K562 (cell line): ENCODE results near the gene ERMP1. TPM values are rescaled to one million over a fixed set of nuclear protein-coding genes. Genes with fewer than 3 reads are reported as not detected.

Experiments used
- ATAC-seq: fragments of 200-7000 bp; cut with Tn5 transposase; 3 replicates; pipeline ENCODE4 v1.9.1; 2020; ENCODE audit warnings: moderate library complexity
- BruUV-seq: library from RNA; stranded (reverse); fragments of 400-500 nt; replicated peaks from 2 replicates; lab custom pipeline; 2021; lab: Mats Ljungman, UMichigan
- CTCF ChIA-PET: fragments of 300-600 bp; formaldehyde crosslinking; extraction: SDS; loops from one replicate; lab custom pipeline; 2021; ENCODE audit warnings: low intra/inter-chr PET ratio; lab: Yijun Ruan, JAX
- POLR2A ChIA-PET: fragments of 300-600, 350-650 bp; sonication (Branson Sonifier 250); formaldehyde crosslinking; extraction: SDS; loops from one replicate; lab custom pipeline; 2021; ENCODE audit warnings: antibody characterized with exemption, inconsistent platforms; lab: Yijun Ruan, JAX
- DNase-seq, 4 experiments: peaks; one replicate each; pipeline versions ENCODE4 v3.0.0 to v3.0.0-alpha.2; 2011 to 2018; ENCODE audit warnings: low spot score in 3 of 4, mixed read lengths in 3 of 4; ENCODE audit errors: extremely low read depth in 1 of 4
- FAIRE-seq: peaks from 2 replicates; lab custom pipeline; 2011; peaks lifted over from hg19 to GRCh38; lab: Jason Lieb, UNC
- H2AFZ ChIP-seq: 2 replicates; pipeline ENCODE4 v1.6.0; 2011; ENCODE audit warnings: low read depth, low read length, control low read depth, inconsistent platforms
- H3K27ac ChIP-seq: fragments of 200-600 bp; 3 replicates; pipeline ENCODE4 v1.8.0; 2011; ENCODE audit warnings: low read depth, mild to moderate bottlenecking, control low read depth, inconsistent platforms, low read length, moderate library complexity, mixed read lengths; ENCODE audit errors: extremely low read depth
- H3K27me3 ChIP-seq, 2 experiments: fragments of 300-600 bp in 1 of 2; 2 replicates in 1 of 2; 3 replicates in 1 of 2; pipeline versions ENCODE4 v1.6.0 to v1.8.0; 2011; ENCODE audit warnings: inconsistent platforms in 2 of 2, low read length in 2 of 2, mild to moderate bottlenecking in 1 of 2, mixed read lengths in 1 of 2, moderate library complexity in 1 of 2; ENCODE audit not compliant: control insufficient read depth in 2 of 2, insufficient read depth in 2 of 2
- H3K36me3 ChIP-seq: fragments of 300-600 bp; 3 replicates; pipeline ENCODE4 v1.8.0; 2011; ENCODE audit warnings: mild to moderate bottlenecking, low read length, inconsistent platforms; ENCODE audit not compliant: control insufficient read depth, insufficient read depth
- H3K4me1 ChIP-seq, 2 experiments: fragments of 200-600 bp in 1 of 2; replicated peaks in 1 of 2; 2 replicates in 1 of 2; 3 replicates in 1 of 2; pipeline versions ENCODE4 v1.5.1 to v1.8.0; 2011; ENCODE audit warnings: inconsistent platforms in 2 of 2, low read length in 2 of 2, mild to moderate bottlenecking in 1 of 2, mixed read lengths in 1 of 2, moderate library complexity in 1 of 2; ENCODE audit not compliant: control insufficient read depth in 2 of 2, insufficient read depth in 2 of 2
- H3K4me2 ChIP-seq: 2 replicates; pipeline ENCODE4 v1.6.1; 2011; ENCODE audit warnings: low read length, control low read depth, inconsistent platforms, mixed read lengths; ENCODE audit not compliant: insufficient read depth
- H3K4me3 ChIP-seq: fragments of 200-600 bp; sonication (generic), shearing (Covaris generic); 2 replicates; pipeline ENCODE4 v1.5.1; 2016; ENCODE audit warnings: control low read depth, inconsistent platforms
- H3K79me2 ChIP-seq: fragments of 200-600 bp; 3 replicates; pipeline ENCODE4 v1.8.0; 2011; ENCODE audit warnings: low read length, inconsistent platforms; ENCODE audit not compliant: control insufficient read depth, insufficient read depth
- H3K9ac ChIP-seq, 2 experiments: 2 replicates each; pipeline versions ENCODE4 v1.6.0 to v1.6.1; 2011; ENCODE audit warnings: low read depth in 2 of 2, low read length in 2 of 2, control low read depth in 1 of 2, inconsistent platforms in 1 of 2, mild to moderate bottlenecking in 1 of 2, mixed read lengths in 1 of 2; ENCODE audit not compliant: insufficient read depth in 1 of 2
- H3K9me1 ChIP-seq: one replicate; pipeline ENCODE4 v1.6.0; 2011; ENCODE audit warnings: inconsistent platforms, mild to moderate bottlenecking, low read length, moderate library complexity; ENCODE audit not compliant: control insufficient read depth, insufficient read depth
- H3K9me3 ChIP-seq: replicated peaks from 2 replicates; pipeline ENCODE4 v1.5.1; 2011; ENCODE audit warnings: low read depth, low read length, inconsistent platforms; ENCODE audit not compliant: control insufficient read depth, insufficient read depth
- H4K20me1 ChIP-seq: replicated peaks from 2 replicates; pipeline ENCODE4 v1.6.1; 2011; ENCODE audit warnings: low read length, inconsistent platforms, mixed read lengths; ENCODE audit not compliant: control insufficient read depth, insufficient read depth
- MAZ ChIP-seq, 2 experiments: fragments of 450-650 bp in 1 of 2; sonication (generic) in 1 of 2; formaldehyde crosslinking; IDR thresholded peaks in 1 of 2; conservative IDR thresholded peaks in 1 of 2; 2 replicates each; pipeline versions ENCODE4 v1.4.0 to v1.5.0; 2020; ENCODE audit warnings: mild to moderate bottlenecking in 1 of 2, missing genetic modification reagents in 1 of 2
- OTX1 ChIP-seq: fragments of 450-650 bp; formaldehyde crosslinking; IDR thresholded peaks from 2 replicates; pipeline ENCODE4 v1.4.0; 2022; ENCODE audit warnings: mild to moderate bottlenecking
- ZNF12 ChIP-seq: sonication (generic); formaldehyde crosslinking; IDR thresholded peaks from 2 replicates; pipeline ENCODE4 v1.4.0; 2020; ENCODE audit warnings: mild to moderate bottlenecking, missing genetic modification reagents
- WGBS: fragments of 100-300 bp; shearing (Covaris generic); methylation state at CpG from one replicate; pipeline ENCODE4 v1.1.6; 2016; ENCODE audit warnings: low coverage, mixed read lengths; ENCODE audit not compliant: insufficient coverage; ENCODE audit errors: missing lambda C conversion rate; 5-methylcytosine and 5-hydroxymethylcytosine counted together
- in situ Hi-C: fragments of 300-500 bp; cut with MboI; formaldehyde crosslinking; loops from 4 replicates; pipeline ENCODE4 v1.15.0; 2018; ENCODE audit warnings: inconsistent platforms, mixed read lengths
- intact Hi-C: fragments of 100-400 bp; cut with micrococcal nuclease; formaldehyde crosslinking; loops from 2 replicates; pipeline ENCODE4 v1.14.2; 2022
- polyA plus RNA-seq, 8 experiments: library from polyadenylated mRNA; depleted of rRNA in 4 of 8; stranded (reverse) in 5 of 8; unstranded in 3 of 8; fragments of >200 nt; fragmentation: Nextera tagmentation in 2 of 8; fragmentation: Illumina TruSeq in 1 of 8; extraction: Ambion mirVana in 2 of 8; extraction: Trizol in 1 of 8; gene quantifications; 2 replicates each; pipeline versions ENCODE4 v1.2.1 to v1.2.3, GENCODE V29; 2011 to 2014; ENCODE audit warnings: inconsistent platforms in 1 of 8, missing spikeins in 1 of 8
- total RNA-seq, 7 experiments: library from RNA; depleted of rRNA in 6 of 7; stranded (reverse); fragments of >200 nt in 6 of 7; fragmentation: Illumina TruSeq in 2 of 7; extraction: Trizol in 2 of 7; gene quantifications; 2 replicates each; pipeline versions ENCODE4 v1.2.1 to v1.2.3, GENCODE V29; 2011 to 2021; ENCODE audit warnings: low replicate concordance in 1 of 7
- TF ChIP-seq, protein P1 (sequence below): fragments of 250-450 bp; sonication (Bioruptor Pico); IDR thresholded peaks from 2 replicates; pipeline ENCODE4 v1.9.0; 2021; ENCODE audit warnings: mild to moderate bottlenecking, inconsistent platforms
- TF ChIP-seq, protein P2 (sequence below): fragments of 450-650 bp; IDR thresholded peaks from one replicate; pipeline ENCODE4 v1.6.1; 2018; ENCODE audit warnings: mild to moderate bottlenecking, moderate library complexity; ENCODE audit not compliant: partially characterized antibody
- TF ChIP-seq, protein P3 (sequence below): sonication (generic); formaldehyde crosslinking; IDR thresholded peaks from 2 replicates; pipeline ENCODE4 v1.8.0; 2022; ENCODE audit warnings: mild to moderate bottlenecking, missing genetic modification reagents
- TF ChIP-seq, protein P4 (sequence below): IDR thresholded peaks from 2 replicates; pipeline ENCODE4 v1.6.1; 2016; ENCODE audit warnings: missing genetic modification characterization, missing compliant biosample characterization

Gene ERMP1
- total and polyA plus RNA-seq, 9 of the 15 experiments (the other 6 are each of a cell fraction or from before 2014, with no cell fraction given) = 2.5 to 26.3 (median 12.6) TPM

DNA sequence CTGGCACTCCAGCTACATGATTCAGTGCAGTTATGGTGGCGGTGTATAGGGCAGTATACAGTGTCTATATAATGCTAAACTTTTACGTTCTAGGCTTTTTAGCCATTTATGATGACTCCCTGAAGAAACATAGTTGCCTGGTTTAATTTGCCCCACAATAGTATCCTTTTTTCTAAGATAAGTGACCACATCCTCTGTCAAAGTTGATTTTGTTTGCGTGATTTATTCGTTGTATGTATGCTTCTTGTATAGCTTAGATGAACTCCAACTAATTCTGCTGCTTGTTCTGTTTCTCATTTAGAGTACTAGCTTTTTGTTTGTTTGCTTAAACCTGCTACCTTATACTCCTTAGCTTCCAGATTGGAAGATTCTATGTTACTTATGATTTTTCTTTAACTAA lies 83.6 kb downstream of the ERMP1 start (continued):
- TF ChIP-seq, protein P1, sequence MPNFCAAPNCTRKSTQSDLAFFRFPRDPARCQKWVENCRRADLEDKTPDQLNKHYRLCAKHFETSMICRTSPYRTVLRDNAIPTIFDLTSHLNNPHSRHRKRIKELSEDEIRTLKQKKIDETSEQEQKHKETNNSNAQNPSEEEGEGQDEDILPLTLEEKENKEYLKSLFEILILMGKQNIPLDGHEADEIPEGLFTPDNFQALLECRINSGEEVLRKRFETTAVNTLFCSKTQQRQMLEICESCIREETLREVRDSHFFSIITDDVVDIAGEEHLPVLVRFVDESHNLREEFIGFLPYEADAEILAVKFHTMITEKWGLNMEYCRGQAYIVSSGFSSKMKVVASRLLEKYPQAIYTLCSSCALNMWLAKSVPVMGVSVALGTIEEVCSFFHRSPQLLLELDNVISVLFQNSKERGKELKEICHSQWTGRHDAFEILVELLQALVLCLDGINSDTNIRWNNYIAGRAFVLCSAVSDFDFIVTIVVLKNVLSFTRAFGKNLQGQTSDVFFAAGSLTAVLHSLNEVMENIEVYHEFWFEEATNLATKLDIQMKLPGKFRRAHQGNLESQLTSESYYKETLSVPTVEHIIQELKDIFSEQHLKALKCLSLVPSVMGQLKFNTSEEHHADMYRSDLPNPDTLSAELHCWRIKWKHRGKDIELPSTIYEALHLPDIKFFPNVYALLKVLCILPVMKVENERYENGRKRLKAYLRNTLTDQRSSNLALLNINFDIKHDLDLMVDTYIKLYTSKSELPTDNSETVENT = no peak

- in situ Hi-C loops = no loop called here
- Histone ChIP-seq H3K9me3 (no peaks in the 10 kb centered on the region), H3K9ac (no peak overlapping the region), H3K4me3 (no peak overlapping the region), H2AFZ (no peak overlapping the region), H3K4me1 (no peaks in the 10 kb centered on the region), H3K4me2 (no peak overlapping the region), H3K79me2 (no peaks in the 10 kb centered on the region), H3K27me3 (no peaks in the 10 kb centered on the region), H4K20me1 (no peaks in the 10 kb centered on the region), H3K36me3 (peaks cover 45% of the 10 kb centered on the region; the same call in 2 of the 3 replicates), H3K9me1 (no peaks in the 10 kb centered on the region), H3K27ac (no peak overlapping the region)
- intact Hi-C loops = no loop called here
- BruUV-seq = no TSS peak
- CTCF ChIA-PET = no interaction called here
- no peak for DNase-seq
- POLR2A ChIA-PET = interaction anchor here (0.6 to 0.9 kb wide), 2 partner anchors 16 to 111 kb away, joined by 3 read pairs; no protein-coding TSS in a partner anchor
- ATAC-seq = no peak
- FAIRE-seq = no peak
- 69% methylated on average over 1 of the region's 1 CpG for WGBS
- no peak for TF ChIP-seq MAZ (CRISPR knock-in tag; conservative IDR thresholded peaks at IDR 0.05 in 1 of 2, IDR thresholded peaks at IDR 0.05 in 1 of 2)
- no peak for TF ChIP-seq ZNF12 (CRISPR knock-in tag)
- TF ChIP-seq, protein P2, sequence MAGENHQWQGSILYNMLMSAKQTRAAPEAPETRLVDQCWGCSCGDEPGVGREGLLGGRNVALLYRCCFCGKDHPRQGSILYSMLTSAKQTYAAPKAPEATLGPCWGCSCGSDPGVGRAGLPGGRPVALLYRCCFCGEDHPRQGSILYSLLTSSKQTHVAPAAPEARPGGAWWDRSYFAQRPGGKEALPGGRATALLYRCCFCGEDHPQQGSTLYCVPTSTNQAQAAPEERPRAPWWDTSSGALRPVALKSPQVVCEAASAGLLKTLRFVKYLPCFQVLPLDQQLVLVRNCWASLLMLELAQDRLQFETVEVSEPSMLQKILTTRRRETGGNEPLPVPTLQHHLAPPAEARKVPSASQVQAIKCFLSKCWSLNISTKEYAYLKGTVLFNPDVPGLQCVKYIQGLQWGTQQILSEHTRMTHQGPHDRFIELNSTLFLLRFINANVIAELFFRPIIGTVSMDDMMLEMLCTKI = no peak
- TF ChIP-seq, protein P3, sequence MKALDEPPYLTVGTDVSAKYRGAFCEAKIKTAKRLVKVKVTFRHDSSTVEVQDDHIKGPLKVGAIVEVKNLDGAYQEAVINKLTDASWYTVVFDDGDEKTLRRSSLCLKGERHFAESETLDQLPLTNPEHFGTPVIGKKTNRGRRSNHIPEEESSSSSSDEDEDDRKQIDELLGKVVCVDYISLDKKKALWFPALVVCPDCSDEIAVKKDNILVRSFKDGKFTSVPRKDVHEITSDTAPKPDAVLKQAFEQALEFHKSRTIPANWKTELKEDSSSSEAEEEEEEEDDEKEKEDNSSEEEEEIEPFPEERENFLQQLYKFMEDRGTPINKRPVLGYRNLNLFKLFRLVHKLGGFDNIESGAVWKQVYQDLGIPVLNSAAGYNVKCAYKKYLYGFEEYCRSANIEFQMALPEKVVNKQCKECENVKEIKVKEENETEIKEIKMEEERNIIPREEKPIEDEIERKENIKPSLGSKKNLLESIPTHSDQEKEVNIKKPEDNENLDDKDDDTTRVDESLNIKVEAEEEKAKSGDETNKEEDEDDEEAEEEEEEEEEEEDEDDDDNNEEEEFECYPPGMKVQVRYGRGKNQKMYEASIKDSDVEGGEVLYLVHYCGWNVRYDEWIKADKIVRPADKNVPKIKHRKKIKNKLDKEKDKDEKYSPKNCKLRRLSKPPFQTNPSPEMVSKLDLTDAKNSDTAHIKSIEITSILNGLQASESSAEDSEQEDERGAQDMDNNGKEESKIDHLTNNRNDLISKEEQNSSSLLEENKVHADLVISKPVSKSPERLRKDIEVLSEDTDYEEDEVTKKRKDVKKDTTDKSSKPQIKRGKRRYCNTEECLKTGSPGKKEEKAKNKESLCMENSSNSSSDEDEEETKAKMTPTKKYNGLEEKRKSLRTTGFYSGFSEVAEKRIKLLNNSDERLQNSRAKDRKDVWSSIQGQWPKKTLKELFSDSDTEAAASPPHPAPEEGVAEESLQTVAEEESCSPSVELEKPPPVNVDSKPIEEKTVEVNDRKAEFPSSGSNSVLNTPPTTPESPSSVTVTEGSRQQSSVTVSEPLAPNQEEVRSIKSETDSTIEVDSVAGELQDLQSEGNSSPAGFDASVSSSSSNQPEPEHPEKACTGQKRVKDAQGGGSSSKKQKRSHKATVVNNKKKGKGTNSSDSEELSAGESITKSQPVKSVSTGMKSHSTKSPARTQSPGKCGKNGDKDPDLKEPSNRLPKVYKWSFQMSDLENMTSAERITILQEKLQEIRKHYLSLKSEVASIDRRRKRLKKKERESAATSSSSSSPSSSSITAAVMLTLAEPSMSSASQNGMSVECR (CRISPR knock-in tag) = no peak
- TF ChIP-seq, protein P4, sequence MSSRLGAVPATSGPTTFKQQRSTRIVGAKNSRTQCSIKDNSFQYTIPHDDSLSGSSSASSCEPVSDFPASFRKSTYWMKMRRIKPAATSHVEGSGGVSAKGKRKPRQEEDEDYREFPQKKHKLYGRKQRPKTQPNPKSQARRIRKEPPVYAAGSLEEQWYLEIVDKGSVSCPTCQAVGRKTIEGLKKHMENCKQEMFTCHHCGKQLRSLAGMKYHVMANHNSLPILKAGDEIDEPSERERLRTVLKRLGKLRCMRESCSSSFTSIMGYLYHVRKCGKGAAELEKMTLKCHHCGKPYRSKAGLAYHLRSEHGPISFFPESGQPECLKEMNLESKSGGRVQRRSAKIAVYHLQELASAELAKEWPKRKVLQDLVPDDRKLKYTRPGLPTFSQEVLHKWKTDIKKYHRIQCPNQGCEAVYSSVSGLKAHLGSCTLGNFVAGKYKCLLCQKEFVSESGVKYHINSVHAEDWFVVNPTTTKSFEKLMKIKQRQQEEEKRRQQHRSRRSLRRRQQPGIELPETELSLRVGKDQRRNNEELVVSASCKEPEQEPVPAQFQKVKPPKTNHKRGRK = no peak
- TF ChIP-seq OTX1 (CRISPR knock-in tag) = no peak
Observed at GRCh38 chr9:5748438-5748837, 84.5 kb downstream of the ERMP1 start.
